ENCODE measurements around the gene CLMN. TPM values are rescaled to one million over a fixed set of nuclear protein-coding genes. Genes with fewer than 3 reads are reported as not detected.
A peak's percentile ranks its signal among the peaks of the same experiment; 100 is the strongest.

Gene CLMN
- total and polyA plus RNA-seq, 2 of the 13 experiments (the other 11 are each of a cell fraction or from before 2014, with no cell fraction given): 15.1 to 16.7 TPM

DNA sequence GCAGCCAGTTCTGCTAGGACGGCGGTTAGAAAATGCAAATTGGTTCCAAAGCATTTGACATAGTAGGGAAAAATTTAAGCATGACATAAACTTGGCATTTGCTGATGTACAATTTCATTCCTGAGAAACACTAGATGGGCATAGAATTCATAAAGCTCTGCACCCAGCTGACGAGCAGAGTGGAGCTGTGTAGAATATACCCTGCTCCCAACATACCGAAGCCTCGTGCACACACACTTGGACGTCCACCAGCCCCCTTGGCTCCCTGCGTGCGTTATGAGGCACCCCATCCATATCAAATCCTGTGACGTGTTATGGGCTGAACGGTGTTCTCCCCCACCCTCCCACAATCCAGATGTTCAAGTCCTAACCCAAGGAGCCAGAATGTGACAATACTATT lies 65.4 kb downstream of the CLMN start (continued):
- TF ChIP-seq, protein P1, sequence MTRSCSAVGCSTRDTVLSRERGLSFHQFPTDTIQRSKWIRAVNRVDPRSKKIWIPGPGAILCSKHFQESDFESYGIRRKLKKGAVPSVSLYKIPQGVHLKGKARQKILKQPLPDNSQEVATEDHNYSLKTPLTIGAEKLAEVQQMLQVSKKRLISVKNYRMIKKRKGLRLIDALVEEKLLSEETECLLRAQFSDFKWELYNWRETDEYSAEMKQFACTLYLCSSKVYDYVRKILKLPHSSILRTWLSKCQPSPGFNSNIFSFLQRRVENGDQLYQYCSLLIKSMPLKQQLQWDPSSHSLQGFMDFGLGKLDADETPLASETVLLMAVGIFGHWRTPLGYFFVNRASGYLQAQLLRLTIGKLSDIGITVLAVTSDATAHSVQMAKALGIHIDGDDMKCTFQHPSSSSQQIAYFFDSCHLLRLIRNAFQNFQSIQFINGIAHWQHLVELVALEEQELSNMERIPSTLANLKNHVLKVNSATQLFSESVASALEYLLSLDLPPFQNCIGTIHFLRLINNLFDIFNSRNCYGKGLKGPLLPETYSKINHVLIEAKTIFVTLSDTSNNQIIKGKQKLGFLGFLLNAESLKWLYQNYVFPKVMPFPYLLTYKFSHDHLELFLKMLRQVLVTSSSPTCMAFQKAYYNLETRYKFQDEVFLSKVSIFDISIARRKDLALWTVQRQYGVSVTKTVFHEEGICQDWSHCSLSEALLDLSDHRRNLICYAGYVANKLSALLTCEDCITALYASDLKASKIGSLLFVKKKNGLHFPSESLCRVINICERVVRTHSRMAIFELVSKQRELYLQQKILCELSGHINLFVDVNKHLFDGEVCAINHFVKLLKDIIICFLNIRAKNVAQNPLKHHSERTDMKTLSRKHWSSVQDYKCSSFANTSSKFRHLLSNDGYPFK (CRISPR knock-in tag; IDR thresholded peaks at IDR 0.05; ENCODE audit: borderline replicate concordance): no peak
- TF ChIP-seq STAT5B (CRISPR knock-in tag; IDR thresholded peaks at IDR 0.05) (no peak), FOXO1 (CRISPR knock-in tag; IDR thresholded peaks at IDR 0.05) (no peak), NFE2L1 (CRISPR knock-in tag; IDR thresholded peaks at IDR 0.05; ENCODE audit: borderline replicate concordance) (no peak), REL (CRISPR knock-in tag; conservative IDR thresholded peaks at IDR 0.05) (no peak)
- TF ChIP-seq, protein P2, sequence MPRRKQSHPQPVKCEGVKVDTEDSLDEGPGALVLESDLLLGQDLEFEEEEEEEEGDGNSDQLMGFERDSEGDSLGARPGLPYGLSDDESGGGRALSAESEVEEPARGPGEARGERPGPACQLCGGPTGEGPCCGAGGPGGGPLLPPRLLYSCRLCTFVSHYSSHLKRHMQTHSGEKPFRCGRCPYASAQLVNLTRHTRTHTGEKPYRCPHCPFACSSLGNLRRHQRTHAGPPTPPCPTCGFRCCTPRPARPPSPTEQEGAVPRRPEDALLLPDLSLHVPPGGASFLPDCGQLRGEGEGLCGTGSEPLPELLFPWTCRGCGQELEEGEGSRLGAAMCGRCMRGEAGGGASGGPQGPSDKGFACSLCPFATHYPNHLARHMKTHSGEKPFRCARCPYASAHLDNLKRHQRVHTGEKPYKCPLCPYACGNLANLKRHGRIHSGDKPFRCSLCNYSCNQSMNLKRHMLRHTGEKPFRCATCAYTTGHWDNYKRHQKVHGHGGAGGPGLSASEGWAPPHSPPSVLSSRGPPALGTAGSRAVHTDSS (CRISPR knock-in tag; conservative IDR thresholded peaks at IDR 0.05): no peak

DNA sequence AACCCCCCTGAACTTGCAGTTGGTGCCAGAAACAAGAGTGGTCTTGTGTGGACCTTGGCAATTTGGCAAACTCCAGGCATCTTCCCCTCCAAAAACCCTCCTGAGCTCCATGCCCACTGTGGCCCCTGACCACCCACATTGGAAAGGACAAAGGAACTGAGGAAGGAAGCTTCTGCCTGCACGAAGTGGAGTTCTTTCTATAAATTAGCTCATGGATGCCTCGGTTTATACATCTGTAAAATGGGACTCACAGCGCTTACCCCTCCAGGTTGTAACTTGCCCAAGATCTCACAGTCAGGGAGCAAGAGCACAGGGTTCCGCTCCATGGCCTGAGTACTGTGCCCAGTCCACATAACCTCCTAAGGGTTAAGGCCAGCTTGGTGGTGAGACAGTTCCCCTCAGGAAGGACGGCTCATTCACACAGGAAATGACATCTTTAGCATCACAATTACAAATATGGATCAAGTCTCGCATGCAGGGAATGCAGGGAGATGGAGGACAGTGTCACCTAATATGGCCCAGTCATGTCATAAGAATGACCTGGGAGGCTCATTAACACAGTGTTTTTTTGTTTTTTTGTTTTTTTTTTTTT lies 66.6 kb downstream of the CLMN start:
- CTCF ChIA-PET (ENCODE audit: low intra/inter-chr PET ratio, low total read pairs): no interaction called here
- Histone ChIP-seq H3K27ac (ENCODE audit: extremely low read length, insufficient read depth, low read length) (no peak overlapping the region), H3K4me3 (replicated peaks in 1 of 3; ENCODE audit: insufficient read depth in 1 of 3, low read depth in 2 of 3, low read length in 3 of 3) (no peak overlapping the region), H2AFZ (ENCODE audit: low read length) (no peak overlapping the region), H4K20me1 (ENCODE audit: insufficient read depth, low read length) (no peaks in the 10 kb centered on the region), H3K27me3 (ENCODE audit: control insufficient read depth in 1 of 2, insufficient read depth in 2 of 2, low read length in 2 of 2) (no peaks in the 10 kb centered on the region), H3K4me1 (ENCODE audit: insufficient read depth, low read length) (peaks cover 23% of the 10 kb centered on the region), H3K79me2 (ENCODE audit: insufficient read depth, low read length) (no peaks in the 10 kb centered on the region), H3K9me3 (ENCODE audit: low read length) (no peaks in the 10 kb centered on the region), H3K4me2 (ENCODE audit: low read depth, low read length) (no peak overlapping the region), H3K9ac (ENCODE audit: insufficient read depth, low read depth, low read length) (no peak overlapping the region), H3K36me3 (replicated peaks in 1 of 2; ENCODE audit: control insufficient read depth in 1 of 2, insufficient read depth in 2 of 2, low read length in 2 of 2) (no peaks in the 10 kb centered on the region)
- 97% methylated on average over 5 of the region's 6 CpGs for WGBS (ENCODE audit: low lambda C conversion rate)
- in situ Hi-C loops (cut with HindIII; ENCODE audit: extremely low pct_ligation_motif_present, low pct_unique_long_range_greater_than_20kb) (no loop called here), intact Hi-C loops (cut with micrococcal nuclease; ENCODE audit: unreplicated experiment) (no loop called here)
- POLR2A ChIA-PET: no interaction called here
- BruUV-seq (replicated peaks): no TSS peak
- DNase-seq (ENCODE audit: low spot score): no peak
- TF ChIP-seq TCF7L2 (IDR thresholded peaks at IDR 0.05; ENCODE audit: low read depth, low read length) (no peak), ZNF629 (CRISPR knock-in tag; conservative IDR thresholded peaks at IDR 0.05) (peak; percentile 52; the same call in 1 of the 2 replicates)
- ATAC-seq: no peak
- FAIRE-seq: no peak

Data from HepG2 (cell line).